ENCODE results near the gene COPS7B.

Gene COPS7B

DNA sequence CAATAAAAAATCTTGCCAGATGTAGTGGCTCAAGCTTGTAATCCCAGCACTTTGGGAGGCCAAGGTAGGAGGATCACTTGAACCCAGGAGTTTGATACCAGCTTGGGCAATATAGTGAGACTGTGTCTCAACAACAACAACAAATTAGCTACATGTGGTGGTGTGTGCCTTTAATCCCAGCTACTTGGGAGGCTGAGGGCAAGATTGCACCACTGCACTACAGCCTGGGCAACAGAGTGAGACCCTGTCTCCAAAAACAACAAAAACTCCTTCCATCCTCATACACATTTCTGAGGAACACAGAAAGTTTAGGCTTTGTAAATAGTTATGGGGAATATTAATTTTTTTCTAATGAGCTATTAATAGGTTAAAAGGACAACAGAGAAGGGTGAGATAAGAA lies 22.1 kb upstream of the COPS7B start:
- DNase-seq (ENCODE audit: low read depth, low spot score): no peak
- Histone ChIP-seq H3K27me3 (ENCODE audit: control insufficient read depth, insufficient read depth, low read length) (no peaks in the 10 kb centered on the region), H3K27ac (ENCODE audit: low read length) (no peak overlapping the region), H3K9me3 (ENCODE audit: control insufficient read depth, insufficient read depth, low read length) (no peaks in the 10 kb centered on the region), H3K4me3 (ENCODE audit: low read length) (no peak overlapping the region), H3K4me1 (ENCODE audit: control insufficient read depth, insufficient read depth, low read length) (no peaks in the 10 kb centered on the region), H3K36me3 (ENCODE audit: control insufficient read depth, insufficient read depth, low read length) (no peaks in the 10 kb centered on the region)

DNA sequence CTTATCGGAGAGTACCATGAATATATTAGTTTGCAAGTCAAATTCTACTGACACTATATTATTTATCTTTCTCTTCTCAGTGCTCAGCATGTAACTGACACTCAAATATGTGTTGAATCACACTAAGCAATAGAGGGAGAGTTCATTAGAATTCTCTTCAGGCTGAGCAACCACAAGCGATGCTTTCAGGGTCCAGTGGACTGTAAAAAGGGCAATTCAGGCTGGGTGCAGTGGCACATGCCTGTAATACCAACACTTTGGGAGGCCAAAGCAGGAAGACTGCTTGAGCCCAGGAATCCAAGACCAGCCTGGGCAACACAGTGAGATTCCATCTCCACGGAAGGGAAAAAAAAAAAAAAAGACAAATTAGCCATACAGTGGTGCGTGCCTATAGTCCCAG lies 21.5 kb upstream of the COPS7B start:
- no peaks in the 10 kb centered on the region for H3K36me3 ChIP-seq (ENCODE audit: control insufficient read depth, insufficient read depth, low read length)
- no peaks in the 10 kb centered on the region for H3K9me3 ChIP-seq (ENCODE audit: control insufficient read depth, insufficient read depth, low read length)
- no peak overlapping the region for H3K27ac ChIP-seq (ENCODE audit: low read length)
- no peak overlapping the region for H3K4me3 ChIP-seq (ENCODE audit: low read length)
- H3K27me3 ChIP-seq (ENCODE audit: control insufficient read depth, insufficient read depth, low read length): no peaks in the 10 kb centered on the region
- no CpG with 5 or more reads among the region's 4 CpGs for WGBS (ENCODE audit: insufficient coverage, insufficient read length)
- no peak for DNase-seq (ENCODE audit: low read depth, low spot score)
- H3K4me1 ChIP-seq (ENCODE audit: control insufficient read depth, insufficient read depth, low read length): no peaks in the 10 kb centered on the region

- Histone ChIP-seq H3K36me3 (ENCODE audit: control insufficient read depth, insufficient read depth, low read length) (no peaks in the 10 kb centered on the region), H3K9me3 (ENCODE audit: control insufficient read depth, insufficient read depth, low read length) (no peaks in the 10 kb centered on the region), H3K4me3 (ENCODE audit: low read length) (no peak overlapping the region), H3K27me3 (ENCODE audit: control insufficient read depth, insufficient read depth, low read length) (no peaks in the 10 kb centered on the region), H3K27ac (ENCODE audit: low read length) (no peak overlapping the region), H3K4me1 (ENCODE audit: control insufficient read depth, insufficient read depth, low read length) (no peaks in the 10 kb centered on the region)
- DNase-seq (ENCODE audit: low read depth, low spot score): no peak
Measured at GRCh38 chr2:231765496-231765929, 20.7 kb upstream of the COPS7B start.

DNA sequence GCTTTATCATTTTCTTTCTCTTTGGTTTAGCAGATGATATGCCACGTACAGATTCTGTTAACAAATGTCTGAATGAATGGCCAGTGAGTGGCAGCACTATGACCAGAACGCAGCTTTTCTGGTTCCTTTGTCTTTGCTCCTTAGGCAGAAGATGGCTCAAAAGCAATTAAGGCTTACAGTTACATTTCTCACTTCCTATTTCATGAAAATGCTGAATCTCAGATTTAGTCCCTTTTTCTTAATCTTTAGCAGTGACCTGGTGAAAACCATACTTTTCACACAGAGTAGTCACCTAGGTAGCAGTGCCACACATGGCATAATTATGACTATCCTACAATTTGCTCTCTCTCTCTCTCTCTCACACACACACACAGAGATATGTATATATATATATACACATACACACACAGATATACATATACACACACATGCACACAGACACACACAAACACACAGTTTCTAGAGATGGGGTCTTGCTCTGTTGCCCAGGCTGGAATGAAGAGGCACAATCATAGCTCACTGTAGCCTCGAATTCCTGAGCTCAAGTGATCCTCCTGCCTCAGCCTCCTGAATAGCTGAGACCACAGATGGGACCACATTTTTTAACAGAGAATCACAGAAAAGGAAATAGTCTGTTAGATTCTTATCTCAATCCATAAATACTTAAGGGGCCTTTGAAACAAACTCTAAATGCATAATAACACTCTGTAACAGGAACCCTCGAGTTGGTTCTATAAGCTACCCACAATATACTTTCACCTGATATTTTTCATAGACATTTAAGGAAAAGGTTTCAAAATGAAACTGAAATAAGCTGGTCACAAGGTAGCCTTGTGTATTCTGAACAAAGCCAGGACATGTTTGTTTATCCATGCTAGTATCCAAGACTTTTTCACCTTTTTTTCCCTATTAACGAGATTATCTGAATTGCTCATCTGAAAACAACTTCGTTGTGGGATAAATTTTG lies 16.8 kb upstream of the COPS7B start:
- no peaks in the 10 kb centered on the region for H3K36me3 ChIP-seq (ENCODE audit: control insufficient read depth, insufficient read depth, low read length)
- no peak for DNase-seq (ENCODE audit: low read depth, low spot score)
- H3K9me3 ChIP-seq (ENCODE audit: control insufficient read depth, insufficient read depth, low read length): no peaks in the 10 kb centered on the region
- no CpG with 5 or more reads among the region's 6 CpGs for WGBS (ENCODE audit: insufficient coverage, insufficient read length)
- H3K27me3 ChIP-seq (ENCODE audit: control insufficient read depth, insufficient read depth, low read length): no peaks in the 10 kb centered on the region
- no peak overlapping the region for H3K4me3 ChIP-seq (ENCODE audit: low read length)
- H3K4me1 ChIP-seq (ENCODE audit: control insufficient read depth, insufficient read depth, low read length): no peaks in the 10 kb centered on the region
- H3K27ac ChIP-seq (ENCODE audit: low read length): no peak overlapping the region

DNA sequence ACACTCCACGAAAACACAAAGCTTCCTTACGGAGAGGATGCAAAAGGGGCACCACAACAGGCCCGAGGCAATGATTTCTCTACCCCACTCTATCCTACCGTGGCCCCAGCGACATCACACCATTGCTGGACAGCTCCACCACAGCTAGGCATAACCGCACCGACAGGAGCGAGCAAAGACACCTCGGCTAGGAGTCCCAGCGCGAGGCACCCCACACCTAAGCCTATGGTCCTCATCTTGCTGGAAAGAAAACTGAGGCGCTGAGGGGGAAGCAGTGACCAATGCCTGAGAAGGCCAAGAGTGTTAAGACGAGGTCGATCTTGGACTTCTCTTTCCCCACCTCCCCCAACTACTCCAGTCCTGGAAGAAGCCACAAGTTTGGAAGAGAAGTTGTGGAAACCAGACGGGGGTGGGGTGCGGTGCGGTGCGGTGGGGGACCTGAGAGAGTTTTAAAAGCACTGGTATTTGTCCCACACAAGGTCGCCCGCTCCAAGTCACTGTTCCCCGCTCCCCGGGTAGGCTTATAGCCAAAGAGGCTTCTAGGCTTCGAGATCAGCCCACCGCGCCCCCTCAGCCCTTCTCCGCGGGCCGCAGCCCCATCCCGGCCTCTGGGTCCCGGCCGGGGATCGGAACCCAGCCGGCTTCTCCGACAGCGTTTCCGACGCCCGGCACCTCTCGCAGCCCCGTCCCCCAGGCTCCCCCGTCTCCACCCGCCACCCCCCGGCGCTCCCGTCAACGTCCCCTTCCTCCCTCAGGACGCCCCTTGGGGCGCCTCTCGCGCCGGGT lies 5.9 kb upstream of the COPS7B start:
- Histone ChIP-seq H3K9me3 (ENCODE audit: control insufficient read depth, insufficient read depth, low read length) (no peaks in the 10 kb centered on the region), H3K36me3 (ENCODE audit: control insufficient read depth, insufficient read depth, low read length) (no peaks in the 10 kb centered on the region), H3K27ac (ENCODE audit: low read length) (no peak overlapping the region), H3K4me1 (ENCODE audit: control insufficient read depth, insufficient read depth, low read length) (no peaks in the 10 kb centered on the region), H3K4me3 (ENCODE audit: low read length) (peak overlapping the region; percentile 84), H3K27me3 (ENCODE audit: control insufficient read depth, insufficient read depth, low read length) (no peaks in the 10 kb centered on the region)
- DNase-seq (ENCODE audit: low read depth, low spot score): no peak
- WGBS (ENCODE audit: insufficient coverage, insufficient read length): no CpG with 5 or more reads among the region's 51 CpGs

- Histone ChIP-seq H3K36me3 (ENCODE audit: control insufficient read depth, insufficient read depth, low read length) (no peaks in the 10 kb centered on the region), H3K4me1 (ENCODE audit: control insufficient read depth, insufficient read depth, low read length) (no peaks in the 10 kb centered on the region), H3K9me3 (ENCODE audit: control insufficient read depth, insufficient read depth, low read length) (no peaks in the 10 kb centered on the region), H3K4me3 (ENCODE audit: low read length) (peak within 1 kb of the TSS; percentile 84), H3K27ac (ENCODE audit: low read length) (no peak within 1 kb of the TSS), H3K27me3 (ENCODE audit: control insufficient read depth, insufficient read depth, low read length) (no peaks in the 10 kb centered on the region)
- DNase-seq (ENCODE audit: low read depth, low spot score): peak; percentile 94
- WGBS (ENCODE audit: insufficient coverage, insufficient read length): no CpG with 5 or more reads among the region's 67 CpGs
Measured at GRCh38 chr2:231780909-231781797, 5.1 kb upstream of the COPS7B start, which contains the start of gene PDE6D. Gene PDE6D (minus strand): TSS chr2:231781282. CDS start chr2:231781114, 168 bp downstream.

GRCh38 chr2:231781798-231782726 lies 4.2 kb upstream of the COPS7B start:
- H3K9me3 ChIP-seq (ENCODE audit: control insufficient read depth, insufficient read depth, low read length): no peaks in the 10 kb centered on the region
- H3K4me1 ChIP-seq (ENCODE audit: control insufficient read depth, insufficient read depth, low read length): no peaks in the 10 kb centered on the region
- no peaks in the 10 kb centered on the region for H3K27me3 ChIP-seq (ENCODE audit: control insufficient read depth, insufficient read depth, low read length)
- H3K4me3 ChIP-seq (ENCODE audit: low read length): peak overlapping the region; percentile 84; the same call in 1 of the 2 replicates
- no peak overlapping the region for H3K27ac ChIP-seq (ENCODE audit: low read length)
- no peak for DNase-seq (ENCODE audit: low read depth, low spot score)
- no peaks in the 10 kb centered on the region for H3K36me3 ChIP-seq (ENCODE audit: control insufficient read depth, insufficient read depth, low read length)
- no CpG with 5 or more reads among the region's 12 CpGs for WGBS (ENCODE audit: insufficient coverage, insufficient read length)

GRCh38 chr2:231785413-231785812 lies 832 bp upstream of the COPS7B start:
- Histone ChIP-seq H3K27me3 (ENCODE audit: control insufficient read depth, insufficient read depth, low read length) (no peaks in the 10 kb centered on the region), H3K36me3 (ENCODE audit: control insufficient read depth, insufficient read depth, low read length) (no peaks in the 10 kb centered on the region), H3K27ac (ENCODE audit: low read length) (no peak overlapping the region), H3K9me3 (ENCODE audit: control insufficient read depth, insufficient read depth, low read length) (no peaks in the 10 kb centered on the region), H3K4me3 (ENCODE audit: low read length) (peak overlapping the region; percentile 62; the same call in 1 of the 2 replicates), H3K4me1 (ENCODE audit: control insufficient read depth, insufficient read depth, low read length) (no peaks in the 10 kb centered on the region)
- WGBS (ENCODE audit: insufficient coverage, insufficient read length): no CpG with 5 or more reads among the region's 2 CpGs
- DNase-seq (ENCODE audit: low read depth, low spot score): no peak

- no CpG with 5 or more reads among the region's 6 CpGs for WGBS (ENCODE audit: insufficient coverage, insufficient read length)
- H3K27ac ChIP-seq (ENCODE audit: low read length): no peak overlapping the region
- no peaks in the 10 kb centered on the region for H3K9me3 ChIP-seq (ENCODE audit: control insufficient read depth, insufficient read depth, low read length)
- no peaks in the 10 kb centered on the region for H3K4me1 ChIP-seq (ENCODE audit: control insufficient read depth, insufficient read depth, low read length)
- no peak for DNase-seq (ENCODE audit: low read depth, low spot score)
- peak overlapping the region; percentile 62; the same call in 1 of the 2 replicates for H3K4me3 ChIP-seq (ENCODE audit: low read length)
- no peaks in the 10 kb centered on the region for H3K27me3 ChIP-seq (ENCODE audit: control insufficient read depth, insufficient read depth, low read length)
- H3K36me3 ChIP-seq (ENCODE audit: control insufficient read depth, insufficient read depth, low read length): no peaks in the 10 kb centered on the region
Measured at GRCh38 chr2:231785822-231786176, 446 bp upstream of the COPS7B start.
